Stimulated activated effector memory CD8-positive, alpha-beta T cell treated with anti-CD3 and anti-CD28 coated beads, Interleukin-12 subunit alpha, Interleukin-12 subunit beta, amount 100 ng/mL, for 72 hours (primary cell): ENCODE data around the gene HEBP1.

Experiments
- ATAC-seq: fragments of 150-1000 bp; cut with Tn5 transposase; 2 replicates; pipeline ENCODE4 v1.10.0; 2021
- DNase-seq, 2 donors: peaks; one replicate each; pipeline ENCODE4 v3.0.0; 2021 to 2022; ENCODE audit warnings: low spot score in 2 of 2
- H3K27ac Mint-ChIP-seq: one replicate; pipeline ENCODE4 v1.8.0; 2022; ENCODE audit warnings: mild to moderate bottlenecking, mixed read lengths
- H3K36me3 Mint-ChIP-seq: one replicate; pipeline ENCODE4 v1.8.0; 2022; ENCODE audit warnings: mild to moderate bottlenecking, mixed read lengths
- H3K4me1 Mint-ChIP-seq: one replicate; pipeline ENCODE4 v1.8.0; 2022; ENCODE audit warnings: mixed read lengths
- H3K4me3 Mint-ChIP-seq: one replicate; pipeline ENCODE4 v1.8.0; 2022; ENCODE audit warnings: mild to moderate bottlenecking, mixed read lengths
- H3K9me3 Mint-ChIP-seq: one replicate; pipeline ENCODE4 v1.8.0; 2022; ENCODE audit warnings: mixed read lengths

Gene HEBP1

GRCh38 chr12:13002301-13003097 is 2.4 kb upstream of the HEBP1 start:
- no peak overlapping the region for H3K27ac Mint-ChIP-seq
- ATAC-seq (no peak), DNase-seq (no peak)
- peak overlapping the region; percentile 88 for H3K4me3 Mint-ChIP-seq
- peaks cover 33% of the 10 kb centered on the region for H3K4me1 Mint-ChIP-seq
- H3K9me3 Mint-ChIP-seq = no peaks in the 10 kb centered on the region
- peaks cover 5% of the 10 kb centered on the region for H3K36me3 Mint-ChIP-seq

GRCh38 chr12:13001775-13002040 is 1.6 kb upstream of the HEBP1 start:
- Mint-ChIP-seq H3K4me1 (peaks cover 37% of the 10 kb centered on the region), H3K36me3 (peaks cover 5% of the 10 kb centered on the region), H3K9me3 (no peaks in the 10 kb centered on the region), H3K4me3 (peak overlapping the region; percentile 88), H3K27ac (no peak overlapping the region)
- ATAC-seq = no peak
- no peak for DNase-seq

- DNase-seq (peak; percentile 28 to 74), ATAC-seq (peak; percentile 33)
Measured at GRCh38 chr12:13000925-13001774, 1.1 kb upstream of the HEBP1 start.

GRCh38 chr12:13000616-13000924 is 505 bp upstream of the HEBP1 start:
- Mint-ChIP-seq H3K4me1 (peaks cover 37% of the 10 kb centered on the region), H3K27ac (no peak overlapping the region), H3K4me3 (peak overlapping the region; percentile 88), H3K36me3 (peaks cover 5% of the 10 kb centered on the region), H3K9me3 (no peaks in the 10 kb centered on the region)
- DNase-seq (no peak), ATAC-seq (peak; percentile 55)

More at GRCh38 chr12:13000925-13001774, 1.1 kb upstream of the HEBP1 start:
- no peak overlapping the region for H3K27ac Mint-ChIP-seq
- H3K9me3 Mint-ChIP-seq = no peaks in the 10 kb centered on the region
- H3K4me3 Mint-ChIP-seq = peak overlapping the region; percentile 88
- H3K36me3 Mint-ChIP-seq = peaks cover 5% of the 10 kb centered on the region
- H3K4me1 Mint-ChIP-seq = peaks cover 37% of the 10 kb centered on the region

GRCh38 chr12:12999271-12999958 is 650 bp downstream of the HEBP1 start:
- H3K27ac Mint-ChIP-seq = peak overlapping the region; percentile 74
- H3K9me3 Mint-ChIP-seq = no peaks in the 10 kb centered on the region
- peak overlapping the region; percentile 88 for H3K4me3 Mint-ChIP-seq
- ATAC-seq (no peak), DNase-seq (no peak)
- H3K4me1 Mint-ChIP-seq = peaks cover 37% of the 10 kb centered on the region
- peaks cover 5% of the 10 kb centered on the region for H3K36me3 Mint-ChIP-seq

- Mint-ChIP-seq H3K36me3 (peaks cover 5% of the 10 kb centered on the region), H3K4me3 (no peak overlapping the region), H3K27ac (no peak overlapping the region), H3K4me1 (peaks cover 41% of the 10 kb centered on the region), H3K9me3 (no peaks in the 10 kb centered on the region)
- DNase-seq = no peak
- ATAC-seq = no peak
Measured at GRCh38 chr12:12998248-12998647, 1.8 kb downstream of the HEBP1 start.

GRCh38 chr12:12997734-12998133 is 2.3 kb downstream of the HEBP1 start:
- no peak for ATAC-seq
- Mint-ChIP-seq H3K36me3 (peaks cover 5% of the 10 kb centered on the region), H3K4me3 (no peak overlapping the region), H3K4me1 (peaks cover 46% of the 10 kb centered on the region), H3K27ac (no peak overlapping the region), H3K9me3 (no peaks in the 10 kb centered on the region)
- no peak for DNase-seq

GRCh38 chr12:12997156-12997555 is 2.9 kb downstream of the HEBP1 start:
- DNase-seq (no peak), ATAC-seq (no peak)
- Mint-ChIP-seq H3K4me1 (peaks cover 43% of the 10 kb centered on the region), H3K36me3 (peaks cover 5% of the 10 kb centered on the region), H3K4me3 (no peak overlapping the region), H3K9me3 (no peaks in the 10 kb centered on the region), H3K27ac (no peak overlapping the region)

GRCh38 chr12:12996209-12996608 is 3.9 kb downstream of the HEBP1 start:
- DNase-seq (no peak), ATAC-seq (no peak)
- H3K27ac Mint-ChIP-seq = no peak overlapping the region
- H3K4me1 Mint-ChIP-seq = peaks cover 40% of the 10 kb centered on the region
- H3K4me3 Mint-ChIP-seq = no peak overlapping the region
- no peaks in the 10 kb centered on the region for H3K9me3 Mint-ChIP-seq
- H3K36me3 Mint-ChIP-seq = no peaks in the 10 kb centered on the region

GRCh38 chr12:12995088-12995487 is 5.0 kb downstream of the HEBP1 start:
- no peaks in the 10 kb centered on the region for H3K36me3 Mint-ChIP-seq
- H3K9me3 Mint-ChIP-seq = no peaks in the 10 kb centered on the region
- ATAC-seq (no peak), DNase-seq (no peak)
- no peak overlapping the region for H3K4me3 Mint-ChIP-seq
- H3K27ac Mint-ChIP-seq = no peak overlapping the region
- H3K4me1 Mint-ChIP-seq = peaks cover 38% of the 10 kb centered on the region

- ATAC-seq (no peak), DNase-seq (no peak)
- Mint-ChIP-seq H3K9me3 (no peaks in the 10 kb centered on the region), H3K4me3 (no peak overlapping the region), H3K4me1 (peaks cover 25% of the 10 kb centered on the region), H3K36me3 (no peaks in the 10 kb centered on the region), H3K27ac (no peak overlapping the region)
Measured at GRCh38 chr12:12993367-12993766, 6.7 kb downstream of the HEBP1 start.

- ATAC-seq (no peak), DNase-seq (no peak)
- Mint-ChIP-seq H3K4me1 (peaks cover 24% of the 10 kb centered on the region), H3K27ac (no peak overlapping the region), H3K9me3 (no peaks in the 10 kb centered on the region), H3K36me3 (no peaks in the 10 kb centered on the region), H3K4me3 (no peak overlapping the region)
Measured at GRCh38 chr12:12992418-12993130, 7.5 kb downstream of the HEBP1 start.

GRCh38 chr12:12990700-12991468 is 9.2 kb downstream of the HEBP1 start:
- H3K4me1 Mint-ChIP-seq = peaks cover 19% of the 10 kb centered on the region
- DNase-seq = no peak
- ATAC-seq = no peak
- H3K36me3 Mint-ChIP-seq = no peaks in the 10 kb centered on the region
- no peak overlapping the region for H3K4me3 Mint-ChIP-seq
- H3K9me3 Mint-ChIP-seq = no peaks in the 10 kb centered on the region
- H3K27ac Mint-ChIP-seq = no peak overlapping the region

- no peak for ATAC-seq
- no peak overlapping the region for H3K4me3 Mint-ChIP-seq
- H3K4me1 Mint-ChIP-seq = peaks cover 10% of the 10 kb centered on the region
- H3K27ac Mint-ChIP-seq = peak overlapping the region; percentile 63
- H3K9me3 Mint-ChIP-seq = no peaks in the 10 kb centered on the region
- DNase-seq = no peak
- peaks cover 12% of the 10 kb centered on the region for H3K36me3 Mint-ChIP-seq
Measured at GRCh38 chr12:12987421-12987820, 12.6 kb downstream of the HEBP1 start.
